K562 (cell line): ENCODE measurements around the gene RACGAP1. TPM values are rescaled to one million over a fixed set of nuclear protein-coding genes. Genes with fewer than 3 reads are reported as not detected.
A peak's percentile ranks its signal among the peaks of the same experiment; 100 is the strongest.

Experiments used
- ATF6 ChIP-seq: sonication (generic); formaldehyde crosslinking; IDR thresholded peaks from 2 replicates; pipeline ENCODE4 v1.4.0; 2020; ENCODE audit warnings: mild to moderate bottlenecking, missing genetic modification reagents
- DLX4 ChIP-seq: fragments of 250-450 bp; sonication (Bioruptor Pico); IDR thresholded peaks from 2 replicates; pipeline ENCODE4 v1.6.1; 2021; ENCODE audit warnings: mild to moderate bottlenecking
- JUND ChIP-seq, 2 experiments: IDR thresholded peaks; 2 replicates in 1 of 2; 3 replicates in 1 of 2; pipeline ENCODE4 v1.6.1; 2011; ENCODE audit warnings: borderline replicate concordance in 2 of 2, low read depth in 2 of 2, low read length in 2 of 2, improper control_type of control experiment in 1 of 2, missing biosample characterization in 1 of 2, missing genetic modification characterization in 1 of 2, missing genetic modification reagents in 1 of 2
- MAFK ChIP-seq: IDR thresholded peaks from 2 replicates; pipeline ENCODE4 v1.6.1; 2011; ENCODE audit warnings: low read length, improper control_type of control experiment
- MAZ ChIP-seq, 2 experiments: fragments of 450-650 bp in 1 of 2; sonication (generic) in 1 of 2; formaldehyde crosslinking; IDR thresholded peaks in 1 of 2; conservative IDR thresholded peaks in 1 of 2; 2 replicates each; pipeline versions ENCODE4 v1.4.0 to v1.5.0; 2020; ENCODE audit warnings: mild to moderate bottlenecking in 1 of 2, missing genetic modification reagents in 1 of 2
- MTA1 ChIP-seq: fragments of 450-650 bp; IDR thresholded peaks from 2 replicates; pipeline ENCODE4 v1.6.1; 2017; ENCODE audit warnings: borderline replicate concordance
- RBM17 ChIP-seq: fragments of 200-400 bp; formaldehyde crosslinking; IDR thresholded peaks from 2 replicates; pipeline ENCODE4 v1.6.1; 2017; ENCODE audit warnings: low read depth, mild to moderate bottlenecking, low read length, borderline replicate concordance
- REST ChIP-seq, 2 experiments: fragments of 450-650 bp; formaldehyde crosslinking in 1 of 2; IDR thresholded peaks; 2 replicates each; pipeline versions ENCODE4 v1.4.0 to v1.6.1; 2014 to 2020; ENCODE audit warnings: mild to moderate bottlenecking in 2 of 2, borderline replicate concordance in 1 of 2, low read depth in 1 of 2
- TCF3 ChIP-seq: sonication (generic); formaldehyde crosslinking; IDR thresholded peaks from 2 replicates; pipeline ENCODE4 v1.4.0; 2020; ENCODE audit warnings: mild to moderate bottlenecking, missing genetic modification reagents
- ZBTB43 ChIP-seq: sonication (generic); formaldehyde crosslinking; IDR thresholded peaks from 2 replicates; pipeline ENCODE4 v1.8.0; 2023; ENCODE audit warnings: mild to moderate bottlenecking, missing genetic modification reagents
- ZFX ChIP-seq: sonication (generic); formaldehyde crosslinking; IDR thresholded peaks from 2 replicates; pipeline ENCODE4 v1.8.0; 2022; ENCODE audit warnings: mild to moderate bottlenecking, missing genetic modification reagents, moderate library complexity
- ZNF224 ChIP-seq: sonication (generic); formaldehyde crosslinking; IDR thresholded peaks from 2 replicates; pipeline ENCODE4 v1.8.0; 2022; ENCODE audit warnings: mild to moderate bottlenecking, missing genetic modification reagents
- ZNF354B ChIP-seq: fragments of 250-450 bp; sonication (Bioruptor Pico); IDR thresholded peaks from 2 replicates; pipeline ENCODE4 v1.4.0; 2020
- ZNF431 ChIP-seq: sonication (generic); formaldehyde crosslinking; IDR thresholded peaks from 2 replicates; pipeline ENCODE4 v1.8.0; 2022; ENCODE audit warnings: mild to moderate bottlenecking, missing genetic modification reagents
- ZNF445 ChIP-seq: fragments of 250-450 bp; sonication (Bioruptor Pico); IDR thresholded peaks from 2 replicates; pipeline ENCODE4 v1.4.0; 2020; ENCODE audit warnings: low read depth, mild to moderate bottlenecking, moderate library complexity
- ZZZ3 ChIP-seq: fragments of 450-650 bp; IDR thresholded peaks from 2 replicates; pipeline ENCODE4 v1.6.1; 2016; ENCODE audit warnings: antibody characterized with exemption, mild to moderate bottlenecking, moderate library complexity
- polyA plus RNA-seq, 8 experiments: library from polyadenylated mRNA; depleted of rRNA in 4 of 8; stranded (reverse) in 5 of 8; unstranded in 3 of 8; fragments of >200 nt; fragmentation: Nextera tagmentation in 2 of 8; fragmentation: Illumina TruSeq in 1 of 8; extraction: Ambion mirVana in 2 of 8; extraction: Trizol in 1 of 8; gene quantifications; 2 replicates each; pipeline versions ENCODE4 v1.2.1 to v1.2.3, GENCODE V29; 2011 to 2014; ENCODE audit warnings: inconsistent platforms in 1 of 8, missing spikeins in 1 of 8
- total RNA-seq, 7 experiments: library from RNA; depleted of rRNA in 6 of 7; stranded (reverse); fragments of >200 nt in 6 of 7; fragmentation: Illumina TruSeq in 2 of 7; extraction: Trizol in 2 of 7; gene quantifications; 2 replicates each; pipeline versions ENCODE4 v1.2.1 to v1.2.3, GENCODE V29; 2011 to 2021; ENCODE audit warnings: low replicate concordance in 1 of 7

The RACGAP1 gene
- total and polyA plus RNA-seq, 9 of the 15 experiments (the other 6 are each of a cell fraction or from before 2014, with no cell fraction given), result 56.4 to 92.9 (median 71.8) TPM

GRCh38 chr12:50053583-50053982 is 28.3 kb upstream of the RACGAP1 start (continued):
- TF ChIP-seq MAZ (CRISPR knock-in tag; conservative IDR thresholded peaks at IDR 0.05 in 1 of 2, IDR thresholded peaks at IDR 0.05 in 1 of 2) (peak in 1 of 2 experiments; percentile 37; a peak in 1 of 4 replicates), RBM17 (no peak), ATF6 (CRISPR knock-in tag) (no peak), ZBTB43 (CRISPR knock-in tag) (no peak), TCF3 (CRISPR knock-in tag) (peak; percentile 47; the same call in 1 of the 2 replicates), JUND (IDR thresholded peaks at IDR 0.05; ENCODE audit: borderline replicate concordance, low read depth, low read length) (no peak), JUND (tag; IDR thresholded peaks at IDR 0.05; ENCODE audit: borderline replicate concordance, low read depth, low read length) (no peak; the same call in 2 of the 3 replicates), ZNF431 (0 out of 2 replicates have a peak, but pooled peaks have one; percentile 23), ZFX (CRISPR knock-in tag) (no peak), DLX4 (no peak), ZZZ3 (no peak), REST (IDR thresholded peaks at IDR 0.05; ENCODE audit: borderline replicate concordance) (no peak), REST (CRISPR knock-in tag; IDR thresholded peaks at IDR 0.05; ENCODE audit: low read depth) (no peak), ZNF354B (CRISPR knock-in tag) (no peak), MAFK (no peak), ZNF445 (CRISPR knock-in tag) (no peak), ZNF224 (CRISPR knock-in tag) (no peak), MTA1 (peak; percentile 49; the same call in 1 of the 2 replicates)
